Spleen (tissue), 7 donors: Measurements from ENCODE around the gene LASP1.

Source experiments
- CTCF ChIP-seq, 11 experiments: fragments of 200-600 bp in 7 of 11; fragments of 450-650 bp in 4 of 11; sonication (generic) in 4 of 11; IDR thresholded peaks in 8 of 11; conservative IDR thresholded peaks in 3 of 11; 1 replicate in 7 of 11; 2 replicates in 4 of 11; pipeline versions ENCODE4 v1.4.0 to v1.8.0; 2016 to 2021; ENCODE audit warnings: antibody characterized with exemption in 11 of 11, inconsistent platforms in 4 of 11, mild to moderate bottlenecking in 1 of 11
- POLR2AphosphoS5 ChIP-seq, 3 donors: sonication (generic); formaldehyde crosslinking; IDR thresholded peaks; one replicate each; pipeline ENCODE4 v1.5.1; 2017; ENCODE audit warnings: antibody characterized with exemption in 3 of 3
- donor health status: DM: no; HTN: no; CAD: no; lungs with moderate emphysema.
- donor health status: DM: no; HTN: no; CAD: no.
- donor health status: DM: no; HTN: no; CAD: no.

- TF ChIP-seq CTCF (IDR thresholded peaks at IDR 0.05 in 8 of 11, conservative IDR thresholded peaks at IDR 0.05 in 3 of 11) (no peak), POLR2AphosphoS5 (IDR thresholded peaks at IDR 0.05) (no peak)
These were observed 19.5 kb upstream of the LASP1 start for GRCh38 chr17:38850374-38850773.
